ENCODE results near the gene RSRC1. TPM values are rescaled to one million over a fixed set of nuclear protein-coding genes. Genes with fewer than 3 reads are reported as not detected.
"Not testable (repeated sequence)": the region's sequence is repeated elsewhere in the genome, so short reads cannot be mapped to it uniquely, and the experiment has no call there.

RSRC1 gene
- total RNA-seq, 1 donor from 2014 or later, result 82.1 TPM

DNA sequence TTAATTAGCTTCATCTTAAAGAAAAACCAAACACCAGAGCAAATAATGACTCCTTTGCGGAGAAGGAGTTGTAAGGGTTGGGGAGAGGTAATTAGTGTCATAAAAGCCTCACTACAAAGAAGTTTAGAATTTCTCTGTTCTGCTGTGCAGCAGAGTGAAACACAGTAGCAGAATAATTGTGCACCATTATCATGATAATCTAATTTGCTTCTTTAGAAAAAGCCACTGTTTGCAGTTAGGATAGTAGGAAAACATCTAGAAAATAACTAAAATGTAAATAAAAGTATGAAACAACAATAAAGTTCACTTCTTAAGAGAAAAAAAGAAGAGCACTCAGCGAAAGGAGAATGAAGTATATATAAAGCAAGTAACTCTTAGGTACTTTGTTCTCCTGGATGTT is 9.2 kb upstream of the RSRC1 start:
- DNase-seq (ENCODE audit: low spot score), result no peak

DNA sequence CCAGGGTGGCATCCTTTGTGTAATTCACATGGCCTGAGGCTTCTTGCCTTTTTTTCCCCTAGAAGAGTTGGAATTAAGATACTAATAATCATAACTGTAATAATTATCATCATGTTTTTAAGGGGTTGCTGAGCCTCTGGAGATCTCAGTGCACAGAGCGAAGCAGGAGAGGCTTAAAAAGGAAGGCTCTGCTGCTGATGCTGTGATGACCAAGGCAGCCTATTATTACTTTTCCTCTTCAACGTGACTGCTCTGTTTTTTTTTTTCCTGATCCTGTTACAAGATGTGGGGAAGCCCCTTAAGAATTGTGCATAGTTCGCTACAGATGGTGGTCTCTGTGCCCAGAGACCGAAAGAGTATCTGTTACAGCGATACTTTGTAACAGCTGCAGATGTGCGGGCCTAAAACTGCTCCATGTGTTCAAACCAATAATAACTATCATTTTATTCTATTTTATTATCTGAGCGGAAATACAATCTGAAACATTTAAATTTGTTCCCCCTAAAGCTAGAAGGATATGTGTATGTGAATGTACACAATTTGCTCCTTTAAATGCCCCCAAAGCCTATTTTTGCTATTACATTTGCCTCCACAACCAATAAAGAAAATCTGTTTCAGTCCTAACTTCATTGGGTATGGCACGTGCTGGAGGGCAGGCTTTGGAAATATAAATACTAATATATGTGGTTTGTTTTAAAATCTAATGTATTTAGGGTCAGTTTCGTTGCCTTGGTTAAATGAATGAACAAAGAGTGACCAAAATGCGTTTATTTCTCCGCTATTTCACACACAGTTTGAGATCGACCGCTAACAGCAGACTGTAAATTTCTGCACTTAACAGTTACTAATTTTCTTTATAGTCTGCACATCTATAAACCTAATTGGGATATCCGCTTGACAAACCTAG is 8.3 kb upstream of the RSRC1 start:
- no peak for DNase-seq (ENCODE audit: low spot score)

DNA sequence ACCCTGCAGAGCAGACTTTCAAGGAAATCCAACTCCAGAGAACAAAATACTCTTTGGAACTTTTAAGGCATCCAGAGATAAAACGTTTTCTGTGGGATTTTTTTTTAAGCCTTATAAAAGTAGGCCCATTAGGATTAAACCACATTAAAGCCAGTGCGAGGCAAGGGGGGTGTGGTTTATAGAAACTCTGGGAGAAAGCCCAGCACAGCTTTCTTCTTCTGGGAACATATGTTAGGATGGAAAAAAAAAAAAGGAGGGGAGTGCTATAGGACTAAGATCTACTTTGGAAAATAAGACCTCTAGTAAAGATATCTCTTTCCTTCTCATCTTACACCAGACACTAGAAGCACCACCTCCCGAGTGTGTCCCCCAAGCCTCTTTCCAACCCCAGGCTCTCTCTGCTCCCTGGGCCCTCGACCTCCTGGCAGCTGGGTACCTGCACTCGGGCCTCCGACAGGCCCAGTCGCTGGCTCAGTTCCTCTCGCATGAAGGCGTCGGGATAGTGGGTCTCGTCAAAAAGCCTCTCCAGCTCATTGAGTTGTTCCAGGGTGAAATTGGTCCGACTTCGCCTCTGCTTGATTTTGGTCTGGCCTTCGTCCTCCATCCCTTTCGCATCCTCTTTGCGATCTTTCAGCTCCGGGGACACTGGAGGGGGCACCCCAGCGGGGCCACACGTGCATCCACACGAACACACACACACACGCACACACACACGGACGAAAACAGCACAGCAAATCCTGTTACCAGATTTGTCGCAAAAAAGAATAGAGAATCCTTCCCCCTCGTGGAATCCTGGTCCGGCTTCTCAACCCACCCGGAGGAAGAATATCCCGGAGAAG is 7.4 kb upstream of the RSRC1 start:
- no peak for DNase-seq (ENCODE audit: low spot score)

DNA sequence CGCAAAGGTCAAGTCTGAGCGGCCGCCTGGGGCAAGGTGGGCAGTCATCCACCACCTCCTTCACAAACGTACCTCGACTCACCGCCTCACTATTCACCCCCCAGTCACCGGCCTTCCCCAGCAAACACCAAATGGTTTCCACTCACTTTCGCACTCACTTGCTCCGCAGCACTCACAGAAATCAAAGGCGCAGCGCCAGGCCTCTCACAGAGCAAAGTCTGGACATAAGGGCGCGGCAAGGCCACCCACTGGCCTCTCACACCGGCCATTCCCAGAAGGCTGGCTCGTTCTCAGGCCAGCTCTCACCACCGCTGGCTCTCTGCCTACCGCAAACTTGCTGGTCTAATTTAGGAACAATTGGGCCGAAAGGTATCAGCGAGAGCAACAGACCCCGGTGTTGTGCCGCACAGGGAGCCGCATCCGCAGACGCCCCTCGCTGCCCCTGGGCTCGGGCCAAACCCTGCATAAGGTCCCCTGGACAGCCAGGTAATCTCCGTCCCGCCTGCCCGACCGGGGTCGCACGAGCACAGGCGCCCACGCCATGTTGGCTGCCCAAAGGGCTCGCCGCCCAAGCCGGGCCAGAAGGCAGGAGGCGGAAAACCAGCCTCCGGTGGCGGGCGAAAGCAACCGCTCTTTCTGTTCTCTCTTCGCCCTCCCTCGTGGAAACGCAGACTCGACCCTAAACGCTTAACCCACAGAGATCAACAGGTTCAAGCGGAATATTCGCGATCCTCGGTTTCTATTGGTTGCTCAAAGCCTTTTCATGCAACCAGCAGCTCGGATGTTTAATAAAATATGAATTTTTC is 6.6 kb upstream of the RSRC1 start:
- DNase-seq (ENCODE audit: low spot score), result no peak

DNA sequence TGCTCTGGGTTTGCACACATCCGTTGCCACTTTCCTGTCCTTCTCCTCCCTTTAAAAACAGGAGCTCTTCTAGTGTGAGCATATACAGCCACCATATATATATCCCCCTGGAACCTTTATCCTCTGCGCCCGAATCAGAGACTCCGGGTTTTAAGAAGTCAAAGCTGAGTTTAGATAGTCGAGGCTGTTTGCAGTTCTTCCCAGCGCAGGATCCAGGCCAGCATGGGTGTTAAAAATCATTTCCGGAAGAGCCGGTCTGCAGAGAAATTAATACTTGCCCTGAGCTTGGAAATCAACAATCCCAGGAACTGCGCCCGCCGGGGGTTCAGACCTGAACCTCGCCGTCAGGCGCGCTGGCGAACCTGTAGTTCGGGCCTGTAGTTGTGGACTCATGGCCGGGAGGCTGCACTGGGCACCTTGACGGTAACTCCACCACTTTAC is 6.0 kb upstream of the RSRC1 start:
- DNase-seq (ENCODE audit: low spot score), result no peak

DNA sequence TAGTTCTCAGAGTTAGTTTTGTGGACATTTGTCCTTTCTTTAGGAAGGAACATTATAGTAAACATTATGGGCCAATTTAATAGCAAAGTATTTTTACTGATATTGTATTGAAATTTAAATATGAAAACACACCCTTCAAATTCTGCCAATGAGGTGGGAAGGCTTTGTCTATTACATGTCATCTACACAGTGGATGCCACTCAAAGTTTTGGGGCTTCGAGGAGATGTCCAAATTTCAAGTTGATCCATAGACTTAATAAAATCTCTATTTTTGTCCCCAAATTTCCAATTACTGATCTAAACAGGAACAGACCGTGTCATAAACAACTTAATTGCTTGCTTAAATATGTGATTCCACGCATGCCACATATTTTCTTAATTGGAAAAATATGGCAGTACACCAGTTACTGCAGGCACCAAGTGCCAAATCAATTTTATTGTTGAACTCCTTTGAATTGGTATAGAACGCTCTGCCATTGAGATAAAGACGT is 5.4 kb upstream of the RSRC1 start:
- no peak for DNase-seq (ENCODE audit: low spot score)

DNA sequence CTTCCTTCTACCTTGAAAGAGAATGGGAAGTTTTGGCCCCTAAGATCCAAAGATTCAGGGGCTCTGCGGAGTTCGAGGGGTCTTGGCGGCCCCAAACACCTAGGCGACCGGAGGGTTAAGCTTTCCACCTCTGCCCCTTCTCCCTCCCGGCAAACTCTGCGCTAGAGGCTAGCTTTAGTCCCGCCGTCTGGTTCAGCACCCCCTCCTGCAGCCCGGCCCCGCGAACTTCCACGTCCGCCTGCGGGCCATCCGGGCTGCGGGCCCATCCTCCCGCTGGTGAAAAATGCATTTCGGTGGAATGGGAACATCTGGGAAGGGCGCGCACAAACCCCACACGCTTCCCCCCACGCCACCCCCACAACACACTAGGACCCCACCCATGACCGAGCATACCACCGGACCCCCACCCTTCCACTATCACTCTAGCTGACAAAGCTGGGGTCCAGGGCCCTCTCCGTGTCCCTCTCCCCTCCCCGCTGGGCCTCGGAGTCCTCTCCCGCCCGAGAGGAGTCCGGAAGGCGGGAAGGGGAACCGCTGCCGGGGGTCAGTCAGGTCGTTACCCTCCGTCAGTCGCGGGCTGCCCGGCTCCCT is 4.7 kb upstream of the RSRC1 start:
- no peak for DNase-seq (ENCODE audit: low spot score)

DNA sequence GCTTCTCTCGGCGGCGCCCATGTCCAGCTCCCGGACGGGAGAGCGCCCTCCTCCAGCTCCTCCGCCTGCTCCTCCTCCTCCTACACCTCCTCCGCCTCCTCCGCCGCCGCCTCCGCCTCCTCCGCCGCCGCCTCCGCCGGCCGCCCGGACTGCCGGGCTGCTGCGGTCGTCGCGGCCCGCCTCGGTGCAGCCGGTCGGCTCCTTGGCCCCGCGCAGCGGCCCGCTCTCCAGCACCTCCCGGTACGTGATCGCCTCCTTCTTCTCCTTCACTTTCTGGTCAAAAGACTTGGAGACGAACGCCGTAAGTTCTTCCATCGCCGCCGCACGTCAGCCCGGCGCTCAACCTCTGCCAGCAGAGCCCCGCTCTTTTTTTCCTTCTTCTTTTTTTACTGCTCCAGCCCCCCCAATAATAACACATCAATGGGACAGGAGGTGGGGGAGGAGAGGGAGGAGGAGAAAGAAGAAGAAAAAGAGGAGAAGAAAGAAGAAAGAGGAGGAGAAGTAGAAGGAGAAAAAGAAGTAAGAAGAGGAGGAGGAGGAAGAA is 4.1 kb upstream of the RSRC1 start:
- DNase-seq (ENCODE audit: low spot score), result no peak

DNA sequence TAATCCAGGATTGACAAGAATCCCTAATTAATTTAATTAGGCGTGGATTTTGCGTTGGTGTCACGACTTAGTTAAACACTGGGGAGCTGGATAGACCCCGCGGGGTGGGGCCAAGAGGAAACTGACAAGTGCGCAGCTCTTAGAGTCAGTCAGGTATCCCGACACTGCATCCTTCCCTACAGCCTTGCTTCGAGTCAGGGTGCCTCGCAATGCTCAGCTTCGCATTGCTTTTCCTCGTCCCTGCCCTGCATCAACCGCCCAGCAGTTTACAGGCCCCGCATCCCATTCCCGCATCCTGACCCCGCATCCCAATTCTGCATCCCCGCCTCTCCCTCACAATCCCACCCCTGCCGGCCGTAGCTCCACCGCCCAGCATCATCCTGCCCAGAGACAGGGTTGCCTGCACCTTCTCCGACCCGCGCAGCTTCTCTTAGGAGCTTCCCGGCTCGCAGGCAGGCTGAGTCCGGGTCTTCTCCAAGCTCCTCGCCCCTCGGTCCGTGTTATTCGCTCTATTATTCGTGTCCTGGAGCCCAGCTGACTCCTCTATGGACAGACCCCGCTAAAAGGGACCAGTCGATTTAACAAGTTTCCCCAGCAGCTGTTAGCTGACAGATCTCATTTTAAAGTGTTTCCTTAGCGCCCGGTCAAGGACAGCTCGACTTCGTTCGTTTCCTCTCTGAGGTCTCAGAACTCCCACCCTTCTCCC is 3.0 kb upstream of the RSRC1 start:
- no peak for DNase-seq (ENCODE audit: low spot score)

DNA sequence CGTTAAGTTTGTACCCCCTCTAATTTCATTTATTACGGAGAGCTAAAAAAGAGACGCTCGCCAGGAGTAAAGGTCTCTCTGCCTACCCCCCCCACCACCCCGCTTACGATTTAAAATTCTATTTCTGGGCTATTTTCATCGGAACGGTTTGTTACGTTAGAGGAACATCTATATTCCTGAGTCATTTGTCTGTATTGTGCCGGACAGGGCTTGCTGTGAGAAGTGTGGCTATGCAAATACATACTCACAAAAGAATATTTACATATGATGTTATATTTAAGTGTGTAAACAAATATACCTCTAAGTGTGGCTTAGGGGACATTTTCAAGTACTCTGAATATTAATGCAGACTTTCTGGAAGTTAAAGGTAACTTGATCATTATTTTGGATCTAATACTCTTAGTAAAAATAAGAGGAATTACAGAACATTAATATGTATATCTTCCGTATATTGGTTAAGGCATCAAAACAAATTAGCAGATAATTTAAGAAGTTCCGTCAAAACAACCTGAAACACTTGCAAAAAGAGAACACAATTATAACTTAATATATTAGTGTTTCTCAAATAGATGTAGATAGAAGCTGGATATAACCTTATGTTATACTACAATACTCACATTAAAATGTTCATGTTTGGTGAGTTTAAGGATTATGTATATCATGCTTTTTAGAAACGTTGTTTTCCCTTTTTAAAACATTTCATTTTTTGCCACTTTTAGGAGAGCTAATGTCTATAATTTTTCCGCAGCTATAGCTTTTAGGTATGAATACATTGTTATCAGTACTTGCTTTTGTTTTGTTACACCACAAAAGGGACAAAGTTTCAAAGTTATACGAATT is 2.1 kb upstream of the RSRC1 start:
- DNase-seq (ENCODE audit: low spot score), result no peak

DNA sequence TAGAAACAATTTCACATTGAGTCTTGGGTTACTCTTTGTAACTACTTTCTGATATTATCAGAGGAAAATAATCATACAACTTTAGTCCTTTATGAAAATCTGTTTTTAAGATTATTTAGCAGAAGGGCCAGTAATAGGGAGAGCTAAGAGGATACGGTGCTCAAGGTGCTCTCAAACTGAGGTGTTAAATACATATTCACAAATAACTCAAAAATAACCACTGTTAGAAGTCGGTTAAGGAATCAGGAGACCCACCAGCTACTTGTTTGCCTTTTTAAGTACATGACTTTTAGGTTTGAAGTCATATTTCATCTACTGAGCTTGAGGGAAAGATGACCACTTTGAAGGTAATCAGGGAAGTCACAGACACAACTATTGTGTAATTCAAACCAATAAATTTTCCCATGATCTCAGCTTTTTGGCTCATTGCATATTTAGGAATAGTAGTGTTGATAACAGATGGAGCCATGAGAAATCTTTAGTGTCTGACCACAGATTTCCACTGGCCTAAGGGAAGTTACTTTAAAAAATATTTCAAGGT is 1.4 kb upstream of the RSRC1 start:
- DNase-seq (ENCODE audit: low spot score), result no peak

DNA sequence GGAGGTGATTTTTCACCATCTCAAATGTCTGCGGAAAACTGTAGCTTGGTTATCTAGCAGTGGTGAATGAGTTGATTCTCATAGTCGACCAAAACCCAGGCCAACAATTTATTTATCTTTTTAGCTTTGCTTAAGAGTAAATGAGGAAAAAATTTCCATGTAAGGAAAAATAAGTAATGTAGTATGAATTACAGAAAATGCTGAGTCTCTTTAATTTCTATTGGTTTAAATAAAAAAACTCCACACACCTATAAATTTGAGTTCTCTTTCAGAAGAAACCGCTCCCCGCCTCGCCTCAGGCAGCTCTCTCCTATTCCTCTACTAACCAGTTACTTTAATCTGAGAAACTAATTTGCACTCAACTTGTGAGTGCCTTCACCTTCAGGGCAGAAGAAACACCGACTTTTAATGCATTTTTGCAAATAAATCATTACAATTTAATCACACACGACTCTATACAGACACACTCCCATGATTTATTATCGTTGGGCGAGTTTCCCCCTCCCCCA is 540 bp upstream of the RSRC1 start:
- DNase-seq (ENCODE audit: low spot score), result no peak

DNA sequence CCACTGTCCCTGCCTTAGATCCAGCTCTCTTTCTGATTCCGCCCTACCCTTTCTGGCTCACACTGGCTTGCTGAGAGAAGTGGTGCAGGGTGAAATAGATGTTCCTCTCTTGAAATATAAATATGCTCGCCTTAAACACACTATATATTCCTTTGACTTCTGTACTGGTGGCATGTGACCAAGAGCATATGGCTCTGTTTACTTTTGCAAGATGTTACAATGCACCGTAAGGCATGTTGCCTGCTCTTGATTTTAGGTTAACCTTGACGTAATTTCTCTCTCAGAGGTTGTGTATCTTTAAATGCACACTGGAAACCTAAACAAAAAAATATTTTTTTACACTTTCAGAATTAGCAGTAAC is 749 bp downstream of the RSRC1 start:
- DNase-seq (ENCODE audit: low spot score), result no peak

DNA sequence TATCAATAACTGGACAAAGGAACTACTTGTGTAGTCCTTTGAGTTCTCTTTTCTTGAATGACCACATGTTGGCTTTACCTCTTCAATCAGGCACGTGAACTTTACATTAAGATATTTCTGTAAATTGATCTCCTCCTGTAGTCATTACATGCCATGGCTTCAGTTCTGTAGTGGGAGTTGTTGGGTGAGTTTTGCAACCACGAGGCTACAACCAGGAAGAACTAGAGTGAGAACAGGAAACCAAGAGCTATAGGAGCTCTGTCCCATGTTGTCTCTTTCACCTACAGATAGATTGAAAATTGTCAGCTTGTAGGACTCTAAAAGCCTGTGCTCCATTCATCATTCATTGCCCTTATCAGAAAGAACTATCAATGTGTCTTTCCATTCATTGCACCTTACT is 2.0 kb downstream of the RSRC1 start:
- no peak for DNase-seq (ENCODE audit: low spot score)

DNA sequence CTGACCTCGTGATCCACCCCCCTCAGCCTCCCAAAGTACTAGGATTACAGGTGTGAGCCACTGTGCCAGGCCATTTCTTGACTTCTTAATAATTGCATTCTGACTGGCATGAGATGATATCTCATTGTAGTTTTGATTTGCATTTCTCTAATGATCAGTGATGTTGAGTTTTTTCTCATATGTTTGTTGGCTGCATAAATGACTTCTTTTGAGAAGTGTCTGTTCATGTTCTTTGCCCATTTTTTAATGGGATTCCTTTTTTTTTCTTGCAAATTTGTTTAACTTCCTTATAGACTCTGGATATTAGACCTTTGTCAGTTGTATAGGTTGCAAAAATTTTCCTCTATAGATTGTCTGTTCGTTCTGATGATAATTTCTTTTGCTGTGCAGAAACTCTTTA is 3.7 kb downstream of the RSRC1 start:
- DNase-seq (ENCODE audit: low spot score), result not testable (repeated sequence)

DNA sequence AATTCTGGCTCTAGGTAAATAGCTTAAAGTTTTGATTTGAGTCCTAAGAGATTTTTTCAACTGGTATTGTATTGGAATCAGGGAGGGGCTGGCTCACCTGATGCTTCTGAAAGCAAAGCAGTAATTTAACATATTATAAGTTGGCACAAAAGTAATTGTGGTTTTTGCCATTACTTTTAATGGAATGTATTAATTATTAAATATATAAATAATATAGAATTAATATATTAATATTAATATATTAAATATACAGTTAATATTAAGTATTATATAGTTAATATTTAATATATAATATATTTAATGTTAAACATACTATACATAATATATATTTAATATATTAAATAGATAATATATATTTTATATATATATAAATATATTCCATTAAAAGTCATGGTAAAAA is 10.4 kb downstream of the RSRC1 start:
- no peak for DNase-seq (ENCODE audit: low spot score)

DNA sequence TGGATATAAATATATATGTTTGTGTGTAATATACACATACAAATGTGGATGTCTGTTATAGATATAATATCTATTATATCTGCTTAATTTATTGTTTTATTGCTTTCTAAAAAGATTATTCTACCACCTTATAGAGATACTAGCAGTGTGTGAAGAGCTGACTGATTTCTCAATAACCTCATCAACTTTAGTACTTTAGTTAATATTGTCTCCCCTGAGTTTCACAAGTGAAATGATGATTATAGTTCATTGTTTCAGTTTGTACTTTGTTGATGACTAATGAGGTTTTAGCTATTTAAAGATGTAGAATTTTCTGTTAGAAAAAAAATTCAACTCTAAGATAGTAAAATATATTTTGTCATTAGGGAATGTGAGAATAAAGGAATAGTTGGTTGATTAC is 11.4 kb downstream of the RSRC1 start:
- no peak for DNase-seq (ENCODE audit: low spot score)

DNA sequence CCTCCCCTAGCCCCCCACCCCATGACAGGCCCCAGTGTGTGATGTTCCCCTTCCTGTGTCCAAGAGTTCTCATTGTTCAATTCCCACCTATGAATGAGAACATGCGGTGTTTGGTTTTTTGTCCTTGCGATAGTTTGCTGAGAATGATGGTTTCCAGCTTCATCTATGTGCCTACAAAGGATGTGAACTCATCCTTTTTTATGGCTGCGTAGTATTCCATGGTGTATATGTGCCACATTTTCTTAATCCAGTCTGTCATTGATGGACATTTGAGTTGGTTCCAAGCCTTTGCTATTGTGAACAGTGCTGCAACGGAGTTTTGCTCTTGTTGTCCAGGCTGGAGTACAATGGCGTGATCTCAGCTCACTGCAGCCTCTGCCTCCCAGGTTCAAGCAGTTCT is 12.8 kb downstream of the RSRC1 start:
- DNase-seq (ENCODE audit: low spot score), result not testable (repeated sequence)

All from umbilical cord (tissue), 2 donors.